HFF-Myc (cell line): ENCODE measurements around the gene IL31.

Source experiments
- DNase-seq: peaks from one replicate; pipeline ENCODE4 v3.0.0-alpha.2; 2011; ENCODE audit warnings: low read depth; ENCODE audit errors: extremely low read depth
- H3K4me3 ChIP-seq: replicated peaks from 2 replicates; pipeline ENCODE4 v1.5.1; 2011; ENCODE audit warnings: low read depth, mild to moderate bottlenecking, control low read depth, low read length
- CTCF ChIP-seq: IDR thresholded peaks from 2 replicates; pipeline ENCODE4 v1.5.1; 2012; ENCODE audit warnings: mild to moderate bottlenecking, low read depth, low read length, control low read depth; ENCODE audit errors: missing control alignments

Gene IL31

DNA sequence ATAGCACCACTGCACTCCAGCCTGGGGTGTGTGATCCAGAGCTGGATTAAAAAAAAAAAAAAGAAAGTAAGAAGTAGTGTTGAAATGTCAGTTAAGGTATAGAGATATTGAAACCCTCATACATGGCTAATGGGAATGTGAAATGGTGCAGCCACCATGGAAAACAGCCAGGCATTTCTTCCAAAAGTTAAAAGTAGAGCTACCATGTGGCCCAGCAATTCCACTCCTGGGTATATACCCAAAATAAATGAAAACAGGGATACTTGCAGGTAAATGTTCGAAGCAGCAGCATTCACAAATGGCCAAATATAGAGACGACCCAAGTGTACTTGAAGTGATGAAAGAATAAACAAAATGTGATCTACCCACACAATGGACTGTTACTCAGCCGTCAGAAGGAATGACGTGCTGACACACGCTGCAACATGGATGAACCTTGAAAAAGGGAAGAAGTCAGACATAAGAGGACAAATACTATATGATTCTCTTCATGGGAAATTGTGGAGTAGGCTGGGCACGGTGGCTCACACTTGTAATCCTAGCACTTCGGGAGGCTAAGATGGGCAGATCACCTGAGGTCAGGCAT is 15.2 kb downstream of the IL31 start:
- no peak overlapping the region for H3K4me3 ChIP-seq
- no peak for TF ChIP-seq CTCF
- no peak for DNase-seq

DNA sequence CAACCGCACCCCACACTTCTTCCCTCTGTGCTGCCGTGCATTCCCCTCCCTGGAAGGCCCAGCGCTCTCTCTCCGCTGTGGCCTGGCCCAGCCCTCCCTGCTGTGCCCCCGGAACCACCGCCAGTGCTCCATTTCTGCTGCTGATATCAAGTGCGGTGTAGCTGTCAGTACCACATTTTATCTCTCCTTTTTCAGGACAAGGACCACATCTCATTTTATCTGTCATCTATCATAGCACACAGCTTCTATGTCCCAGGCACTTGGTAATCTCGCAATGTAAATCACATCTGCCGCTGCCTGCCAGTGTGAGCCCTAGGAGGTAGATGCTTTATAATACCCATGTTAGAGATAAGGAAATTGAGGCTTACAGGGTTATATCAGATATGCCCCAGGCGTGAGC is 18.3 kb downstream of the IL31 start:
- no peak overlapping the region for H3K4me3 ChIP-seq
- TF ChIP-seq CTCF: no peak
- no peak for DNase-seq

DNA sequence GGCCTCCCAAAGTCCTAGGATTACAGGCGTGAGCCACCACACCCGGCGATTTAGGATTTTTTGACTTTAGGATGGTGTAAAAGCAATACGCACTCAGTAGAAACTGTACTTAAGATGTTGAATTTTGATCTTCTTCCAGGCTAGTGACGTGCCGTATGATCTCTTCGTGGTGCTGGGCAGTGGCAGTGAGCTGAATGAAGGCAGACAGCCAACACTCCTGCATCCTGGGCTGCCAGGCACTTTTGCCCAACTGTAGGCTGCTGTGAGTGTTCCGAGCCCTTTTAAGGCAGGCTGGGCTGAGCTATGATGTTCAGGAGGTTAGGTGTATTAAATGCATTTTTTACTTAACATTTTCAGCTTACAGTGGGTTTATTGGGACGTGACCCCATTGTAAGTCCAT is 21.3 kb downstream of the IL31 start:
- no peak for TF ChIP-seq CTCF
- no peak for DNase-seq
- H3K4me3 ChIP-seq: no peak overlapping the region

DNA sequence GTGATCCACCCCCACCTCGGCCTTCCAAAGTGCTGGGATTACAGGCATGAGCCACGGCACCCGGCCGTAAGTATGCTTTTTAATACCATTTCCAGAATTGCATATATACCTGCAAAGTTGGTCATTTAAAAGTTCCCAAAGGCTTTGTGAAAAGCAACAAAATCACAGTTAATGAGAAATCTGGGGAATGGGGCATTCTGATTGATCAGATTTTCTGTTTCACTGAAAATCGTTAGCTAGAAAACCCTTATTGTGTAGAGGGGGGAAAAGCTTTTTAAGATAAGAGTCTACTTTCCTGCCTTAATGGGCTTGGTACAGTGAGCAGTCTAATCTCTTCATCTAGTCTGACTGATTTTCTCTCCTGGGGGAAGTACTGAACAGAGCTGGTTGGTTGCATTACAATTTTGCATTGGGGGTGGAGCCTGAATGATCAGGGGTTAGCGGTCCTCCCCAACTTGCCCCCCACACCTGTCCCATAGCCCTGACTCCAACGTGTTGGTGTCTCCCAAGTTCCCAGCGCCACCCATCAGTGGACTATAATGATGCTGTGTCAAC is 23.8 kb downstream of the IL31 start:
- no peak for DNase-seq
- no peak for TF ChIP-seq CTCF
- no peak overlapping the region for H3K4me3 ChIP-seq

DNA sequence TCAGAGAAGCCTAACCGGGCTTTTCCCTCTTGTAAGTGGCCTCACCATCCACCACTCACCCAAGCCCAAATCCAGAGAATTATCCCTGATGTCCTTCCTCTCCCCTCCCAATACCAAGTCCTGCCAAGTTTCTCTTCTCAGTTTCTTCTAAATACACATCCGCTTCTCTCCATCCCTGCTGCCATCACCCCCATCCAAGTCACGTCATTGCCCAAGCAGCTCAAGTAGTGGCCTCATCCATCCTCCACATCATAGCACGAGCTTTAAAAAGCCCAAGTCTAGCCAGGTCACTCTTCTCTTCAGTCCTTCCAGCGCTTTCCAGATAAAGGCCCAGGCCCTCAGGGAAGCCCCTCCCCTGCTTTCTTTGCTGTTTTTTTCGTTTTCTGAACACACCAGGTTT is 25.4 kb downstream of the IL31 start:
- DNase-seq: no peak
- H3K4me3 ChIP-seq: no peak overlapping the region
- TF ChIP-seq CTCF: no peak

GRCh38 chr12:122147514-122148290 is 26.3 kb downstream of the IL31 start:
- TF ChIP-seq CTCF: no peak
- no peak overlapping the region for H3K4me3 ChIP-seq
- DNase-seq: no peak
